Activated gamma-delta T cell treated with anti-CD3 and anti-CD28 coated beads, Interleukin-2, amount 50 U/mL, for 16 hours (primary cell): Measurements from ENCODE around the gene POU4F1.
"Not testable (repeated sequence)": the region's sequence is repeated elsewhere in the genome, so short reads cannot be mapped to it uniquely, and the experiment has no call there.

Experiments
- DNase-seq: peaks from one replicate; pipeline ENCODE4 v3.0.0-alpha.2; 2020; ENCODE audit warnings: low read depth

POU4F1 gene, protein sequence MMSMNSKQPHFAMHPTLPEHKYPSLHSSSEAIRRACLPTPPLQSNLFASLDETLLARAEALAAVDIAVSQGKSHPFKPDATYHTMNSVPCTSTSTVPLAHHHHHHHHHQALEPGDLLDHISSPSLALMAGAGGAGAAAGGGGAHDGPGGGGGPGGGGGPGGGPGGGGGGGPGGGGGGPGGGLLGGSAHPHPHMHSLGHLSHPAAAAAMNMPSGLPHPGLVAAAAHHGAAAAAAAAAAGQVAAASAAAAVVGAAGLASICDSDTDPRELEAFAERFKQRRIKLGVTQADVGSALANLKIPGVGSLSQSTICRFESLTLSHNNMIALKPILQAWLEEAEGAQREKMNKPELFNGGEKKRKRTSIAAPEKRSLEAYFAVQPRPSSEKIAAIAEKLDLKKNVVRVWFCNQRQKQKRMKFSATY

DNA sequence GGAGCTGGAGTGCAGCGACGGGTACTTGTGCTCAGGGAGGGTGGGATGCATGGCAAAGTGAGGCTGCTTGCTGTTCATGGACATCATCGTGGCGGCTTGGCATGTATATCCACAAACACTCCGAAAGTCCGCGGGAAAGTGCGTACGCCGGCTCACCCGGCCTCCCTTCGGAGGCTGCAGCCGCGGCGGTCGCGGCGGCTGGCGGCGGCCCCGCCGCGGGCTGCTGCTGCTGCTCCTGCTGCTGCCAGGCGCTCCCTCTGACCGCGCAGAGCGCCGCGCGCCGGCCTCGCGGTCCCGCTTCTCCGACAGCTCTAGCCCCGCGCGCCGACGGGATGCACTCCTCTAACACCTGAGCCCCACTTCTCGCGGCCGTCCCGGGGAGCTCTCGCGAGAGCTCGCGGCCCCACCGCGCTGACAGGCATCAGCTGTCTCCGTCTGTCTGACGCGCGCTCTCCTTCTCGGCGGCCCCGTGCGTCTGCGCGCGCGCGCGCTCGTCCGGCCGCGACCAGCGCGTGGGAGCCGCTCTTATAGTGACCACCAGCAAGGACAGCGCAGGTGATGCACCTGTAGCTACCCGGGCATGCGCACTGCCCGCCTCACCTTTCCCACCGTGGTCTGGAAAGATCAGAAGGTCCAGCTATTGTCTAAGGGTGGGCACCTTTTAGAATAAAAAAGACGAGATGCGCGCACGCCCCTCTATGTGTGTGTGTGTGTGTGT lies at the start of gene POU4F1:
POU4F1 (minus strand) TSS at position 313 of the 718 bp plus-strand sequence; CDS start at position 87, 226 bp downstream.
- no peak for DNase-seq

DNA sequence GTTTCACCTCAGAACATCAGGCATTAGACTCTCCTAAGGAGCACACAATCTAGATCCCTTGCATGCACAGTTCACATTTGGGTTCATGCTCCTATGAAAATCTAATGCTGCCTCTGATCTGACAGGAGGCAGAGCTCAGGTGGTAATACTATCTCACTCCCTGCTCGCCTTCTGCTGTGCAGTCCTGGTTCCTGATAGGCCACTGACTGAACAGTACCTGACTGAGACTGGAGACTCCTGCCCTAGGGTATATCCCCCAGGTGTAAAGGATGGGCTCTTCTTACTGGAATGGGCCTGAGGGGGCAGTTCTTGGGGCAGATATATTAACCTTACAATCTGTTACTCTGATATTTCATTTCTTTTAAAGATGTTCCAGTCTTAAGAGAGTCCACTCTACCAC lies 49.3 kb upstream of the POU4F1 start:
- no peak for DNase-seq

DNA sequence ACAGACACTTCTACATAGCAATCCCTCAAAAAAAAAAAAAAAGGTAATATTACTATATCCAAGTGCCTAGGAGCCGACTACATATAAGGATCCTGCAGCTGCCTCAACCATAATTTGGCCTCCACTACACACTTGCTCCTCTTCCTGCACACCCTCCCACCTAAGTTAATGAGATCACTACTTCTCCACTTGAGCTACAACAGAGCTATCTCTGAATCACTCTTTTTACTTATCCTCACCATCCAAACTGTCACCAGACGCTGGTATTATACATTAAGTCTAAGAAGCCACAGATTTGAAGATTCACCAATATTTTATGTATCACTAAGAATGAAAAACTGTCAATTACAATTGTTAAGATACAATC lies 47.3 kb upstream of the POU4F1 start:
- no peak for DNase-seq

DNA sequence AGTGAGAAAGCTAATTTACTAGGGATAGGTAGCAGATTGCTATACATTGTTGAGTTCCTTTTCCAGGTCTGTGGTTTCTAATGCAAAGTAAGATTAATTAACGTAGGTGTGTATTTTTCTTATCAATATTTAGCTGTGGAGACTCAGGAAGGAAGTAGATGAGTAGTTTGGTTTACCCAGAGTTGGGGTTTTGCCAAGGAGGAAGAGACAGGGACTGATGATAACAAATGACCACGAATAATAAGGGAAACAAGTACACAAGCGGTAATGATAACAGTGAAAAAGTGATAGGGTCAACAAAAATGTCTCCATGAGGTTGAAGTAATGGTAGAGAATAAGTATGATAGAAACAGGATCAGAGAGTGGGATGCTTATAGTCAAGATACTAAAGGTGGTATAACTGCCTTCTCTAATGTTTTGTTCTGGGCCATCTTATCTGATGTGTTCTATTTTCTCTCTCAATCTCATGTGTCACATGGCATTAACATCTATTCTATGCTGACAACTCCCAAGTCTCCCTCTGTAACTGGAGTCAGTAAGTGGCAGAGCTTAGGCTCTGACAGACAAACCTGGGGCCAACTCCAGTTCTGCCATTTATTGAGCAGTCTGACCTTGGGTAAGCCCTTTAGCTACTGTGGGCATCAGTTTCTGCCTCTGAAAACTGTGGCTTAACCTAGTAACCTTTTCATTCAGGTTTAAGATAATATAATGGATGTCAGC lies 46.8 kb upstream of the POU4F1 start:
- DNase-seq = no peak

DNA sequence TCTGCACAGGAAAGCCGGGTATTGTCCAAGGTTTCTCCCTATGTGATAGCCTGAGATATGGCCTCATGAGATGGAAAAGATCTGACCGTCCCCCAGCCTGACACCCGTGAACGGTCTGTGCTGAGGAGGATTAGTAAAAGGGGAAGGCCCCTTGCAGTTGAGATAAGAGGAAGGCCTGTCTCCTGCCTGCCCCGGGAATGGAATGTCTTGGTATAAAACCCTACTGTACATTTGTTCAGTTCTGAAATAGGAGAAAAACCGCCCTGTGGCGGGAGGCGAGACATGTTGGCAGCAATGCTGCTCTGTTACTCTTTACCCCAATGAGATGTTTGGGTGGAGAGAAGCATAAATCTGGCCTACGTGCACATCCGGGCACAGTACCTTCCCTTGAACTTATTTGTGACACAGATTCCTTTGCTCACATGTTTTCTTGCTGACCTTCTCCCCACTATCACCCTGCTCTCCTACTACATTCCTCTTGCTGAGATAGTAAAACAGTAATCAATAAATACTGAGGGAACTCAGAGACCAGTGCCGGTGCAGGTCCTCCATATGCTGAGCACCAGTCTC lies 43.8 kb upstream of the POU4F1 start:
- not testable (repeated sequence) for DNase-seq

DNA sequence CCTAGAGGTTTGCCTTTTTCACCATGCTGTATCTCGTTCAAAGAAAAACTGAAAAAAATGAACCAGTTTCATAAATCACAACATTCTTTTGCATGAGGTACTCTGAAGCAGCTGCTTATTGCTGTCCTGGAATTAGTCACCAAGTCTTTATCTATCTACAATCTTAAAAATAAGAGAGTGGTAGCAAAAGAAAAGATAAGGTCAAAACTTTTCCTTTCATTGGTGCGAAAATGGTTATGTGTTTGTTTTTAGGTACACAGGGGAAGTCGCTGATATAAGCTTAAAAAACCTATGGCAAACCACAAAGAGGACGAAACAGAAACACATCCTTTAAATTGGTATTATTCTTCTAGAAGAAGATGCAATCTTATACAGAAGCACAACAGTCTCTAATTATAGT lies 34.9 kb upstream of the POU4F1 start:
- DNase-seq = no peak

DNA sequence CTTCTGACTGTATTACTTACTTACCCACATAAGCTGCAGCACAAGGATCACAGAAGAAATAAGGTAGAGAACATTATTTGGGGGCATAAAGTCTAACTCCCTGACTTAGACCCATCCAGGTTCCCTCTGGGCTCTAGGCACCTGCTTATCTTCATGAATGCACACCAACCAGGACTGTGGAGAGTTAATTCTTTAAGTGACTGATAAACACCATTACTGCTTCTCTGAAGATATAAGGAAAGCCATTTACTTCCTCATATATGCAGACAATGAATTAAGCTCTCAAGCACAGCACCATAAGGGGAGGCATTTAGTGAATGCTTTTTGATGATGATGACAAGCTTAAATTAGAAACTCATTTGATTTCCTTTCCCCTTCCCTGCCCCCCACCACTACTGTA lies 33.1 kb upstream of the POU4F1 start:
- no peak for DNase-seq

DNA sequence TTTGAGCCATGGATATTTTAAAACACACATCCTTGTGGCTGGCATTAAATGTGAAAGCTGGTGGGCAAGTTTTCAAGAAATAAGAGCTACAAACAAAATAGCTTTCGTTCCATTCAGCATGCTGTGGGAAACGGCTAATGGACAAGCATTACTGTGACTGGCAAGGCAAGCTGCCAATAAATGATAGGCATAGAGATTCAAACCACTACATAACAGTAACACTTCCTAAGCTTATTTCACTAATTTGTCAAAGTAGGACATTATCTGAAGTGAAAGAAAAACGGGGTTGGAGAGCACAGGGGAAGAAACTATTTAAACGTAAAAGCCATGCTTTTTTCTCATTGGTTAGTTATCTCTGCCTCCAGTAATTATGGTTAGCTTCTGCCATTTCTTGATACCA lies 29.6 kb upstream of the POU4F1 start:
- DNase-seq = no peak

DNA sequence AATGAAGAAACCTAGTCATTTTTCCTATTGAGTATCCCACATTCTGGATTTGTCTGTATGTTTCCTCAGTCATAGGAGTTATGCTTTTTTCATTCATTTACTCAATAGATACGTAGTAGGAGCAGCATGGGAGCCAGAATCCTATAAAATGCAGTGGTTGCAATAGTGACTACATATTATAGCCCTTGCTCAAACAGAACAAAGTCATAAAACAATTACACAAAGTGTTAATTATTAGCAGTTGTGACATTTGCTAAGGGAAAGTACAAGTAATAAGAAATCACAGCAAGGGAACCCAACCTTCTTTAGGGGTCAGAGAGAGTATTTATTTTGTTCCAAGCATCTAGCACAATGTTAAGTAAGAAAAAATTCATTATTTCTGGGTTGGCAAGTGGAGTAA lies 27.7 kb upstream of the POU4F1 start:
- DNase-seq = no peak

DNA sequence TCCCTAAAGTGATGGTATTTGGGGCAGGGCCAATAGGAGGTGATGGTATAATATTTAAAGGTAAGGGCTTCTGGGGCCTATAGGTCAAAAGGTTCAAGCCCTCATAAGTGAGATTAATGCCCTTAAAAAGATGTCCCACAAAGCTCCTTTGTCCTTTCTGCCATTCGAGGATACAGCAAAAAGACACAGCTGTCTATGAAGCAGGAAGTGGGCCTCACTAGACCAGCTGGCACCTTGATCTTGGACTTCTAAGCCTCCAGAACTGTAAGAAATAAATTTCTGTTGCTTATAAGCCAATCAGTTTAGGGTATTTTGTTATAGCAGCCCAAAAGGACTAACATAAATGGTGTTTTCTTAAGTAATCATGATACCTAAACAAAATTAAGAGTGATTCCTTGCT lies 27.2 kb upstream of the POU4F1 start:
- no peak for DNase-seq

DNA sequence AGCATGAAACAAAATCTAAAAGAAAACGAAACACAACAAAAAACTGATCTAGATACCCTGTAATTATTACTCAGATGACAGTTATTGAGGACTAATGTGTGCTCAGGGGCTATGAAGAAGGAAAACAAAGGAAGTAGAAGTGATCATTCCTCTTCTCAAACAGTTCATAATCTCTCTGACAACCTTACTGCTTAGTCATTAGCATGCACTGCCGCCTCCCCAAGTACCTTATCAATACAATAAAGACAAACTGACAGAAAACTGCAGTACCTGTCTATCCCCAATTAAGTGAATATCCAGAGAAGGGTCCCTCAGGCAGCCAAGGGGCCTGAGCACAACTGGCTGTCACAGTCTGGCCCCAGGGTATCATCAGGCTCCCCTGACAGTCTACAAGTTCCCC lies 22.0 kb upstream of the POU4F1 start:
- DNase-seq = no peak

DNA sequence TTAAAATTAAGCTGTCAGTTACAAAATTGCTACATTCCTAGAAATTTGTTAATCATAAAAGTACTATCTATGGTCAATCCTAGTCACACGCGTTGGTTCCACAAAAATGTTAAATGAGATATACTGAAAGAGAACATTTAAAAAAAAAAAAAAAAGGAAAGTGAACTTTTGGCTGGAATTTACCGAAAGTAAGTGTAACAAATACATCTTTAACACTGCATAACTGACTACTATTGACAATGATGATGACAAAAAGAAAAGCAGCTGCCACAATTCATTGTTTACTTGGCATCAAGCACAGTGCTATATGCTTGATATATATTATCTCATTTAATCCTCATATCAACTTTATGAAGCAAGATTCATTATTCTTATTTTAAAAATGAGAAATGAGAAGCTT lies 19.8 kb upstream of the POU4F1 start:
- DNase-seq = no peak

DNA sequence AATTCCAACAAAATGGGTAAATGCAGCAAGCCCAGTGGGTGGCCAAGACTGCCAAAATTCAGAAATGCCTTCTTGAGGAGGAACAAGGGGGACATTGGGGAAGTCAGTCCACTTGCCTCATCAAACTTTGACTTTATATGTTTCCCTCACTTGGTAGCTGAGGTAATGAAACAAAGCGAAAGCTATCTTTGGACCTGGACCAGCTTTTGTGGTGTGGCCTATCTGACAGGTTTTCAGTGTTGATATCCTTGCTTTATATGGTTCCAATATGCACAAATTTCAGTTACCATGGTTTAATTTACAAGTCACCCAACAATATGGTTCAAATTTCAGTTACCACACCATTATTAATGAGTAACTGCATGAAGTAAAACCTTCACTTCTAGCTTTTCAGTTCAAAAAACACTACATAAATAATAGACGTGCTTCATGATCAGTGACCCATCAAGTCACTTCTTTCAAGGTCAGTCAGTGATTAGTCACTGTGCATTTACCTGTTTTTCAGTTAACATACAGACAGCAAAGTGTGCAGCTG lies 17.7 kb upstream of the POU4F1 start:
- DNase-seq = no peak

DNA sequence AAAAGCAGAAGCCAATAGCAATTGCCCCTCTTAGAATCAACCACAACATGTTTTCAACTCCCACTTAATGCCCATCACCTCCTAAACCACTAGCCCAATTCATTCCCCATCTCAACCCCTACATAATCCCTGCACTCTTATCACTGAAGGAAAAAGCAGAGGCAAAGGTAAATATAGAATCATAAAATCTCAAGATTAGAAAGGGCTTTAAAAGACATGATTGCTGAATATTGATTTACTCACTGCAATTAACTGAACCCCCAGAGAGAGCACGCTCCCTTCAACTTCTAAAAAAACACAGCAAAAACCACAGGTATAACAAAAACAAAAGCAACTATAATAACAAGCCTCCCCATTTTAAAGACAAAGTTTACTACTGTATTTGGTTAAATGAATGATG lies 15.1 kb upstream of the POU4F1 start:
- no peak for DNase-seq

DNA sequence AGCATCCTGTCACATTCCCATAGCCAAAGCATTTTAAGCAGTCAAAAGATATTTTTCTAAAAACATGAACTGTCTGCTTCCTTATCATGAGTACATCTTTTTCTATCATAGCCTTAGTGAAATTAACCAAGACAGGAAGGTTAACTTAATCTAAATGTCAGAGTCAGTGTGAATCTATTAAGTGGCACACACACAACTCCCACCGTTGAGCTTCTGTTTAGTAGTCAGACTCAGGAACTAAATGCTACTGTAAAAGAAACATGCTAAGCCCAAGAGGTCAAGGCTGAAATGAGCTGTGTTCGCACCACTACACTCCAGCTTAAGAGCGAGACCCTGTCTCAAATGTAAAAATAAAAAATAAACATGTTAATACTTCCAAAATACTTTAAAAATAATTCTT lies 7.7 kb upstream of the POU4F1 start:
- DNase-seq = no peak

DNA sequence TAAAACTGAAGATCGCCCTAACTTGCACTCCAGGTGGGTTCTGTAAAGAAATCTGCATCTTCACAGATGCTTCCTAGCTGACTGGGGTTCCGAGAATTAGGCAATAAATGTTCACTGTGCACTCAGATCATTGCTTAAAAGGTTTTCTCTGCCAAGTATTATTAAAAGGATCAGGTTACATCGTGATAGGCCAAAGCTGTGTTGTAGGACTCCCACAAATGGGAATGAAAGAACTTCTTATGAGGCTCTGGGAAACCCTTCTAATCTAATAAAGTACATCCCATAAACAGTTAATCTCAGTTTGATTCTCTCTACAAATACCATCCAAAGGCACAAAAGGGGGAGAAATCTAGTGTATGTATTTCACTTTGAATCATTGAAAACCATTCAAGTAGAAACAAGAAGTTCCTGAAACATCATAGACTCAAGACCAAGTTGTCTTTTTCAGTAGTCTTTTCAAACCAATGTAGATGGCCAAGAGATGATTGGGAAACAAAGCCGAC lies 7.1 kb upstream of the POU4F1 start:
- no peak for DNase-seq

DNA sequence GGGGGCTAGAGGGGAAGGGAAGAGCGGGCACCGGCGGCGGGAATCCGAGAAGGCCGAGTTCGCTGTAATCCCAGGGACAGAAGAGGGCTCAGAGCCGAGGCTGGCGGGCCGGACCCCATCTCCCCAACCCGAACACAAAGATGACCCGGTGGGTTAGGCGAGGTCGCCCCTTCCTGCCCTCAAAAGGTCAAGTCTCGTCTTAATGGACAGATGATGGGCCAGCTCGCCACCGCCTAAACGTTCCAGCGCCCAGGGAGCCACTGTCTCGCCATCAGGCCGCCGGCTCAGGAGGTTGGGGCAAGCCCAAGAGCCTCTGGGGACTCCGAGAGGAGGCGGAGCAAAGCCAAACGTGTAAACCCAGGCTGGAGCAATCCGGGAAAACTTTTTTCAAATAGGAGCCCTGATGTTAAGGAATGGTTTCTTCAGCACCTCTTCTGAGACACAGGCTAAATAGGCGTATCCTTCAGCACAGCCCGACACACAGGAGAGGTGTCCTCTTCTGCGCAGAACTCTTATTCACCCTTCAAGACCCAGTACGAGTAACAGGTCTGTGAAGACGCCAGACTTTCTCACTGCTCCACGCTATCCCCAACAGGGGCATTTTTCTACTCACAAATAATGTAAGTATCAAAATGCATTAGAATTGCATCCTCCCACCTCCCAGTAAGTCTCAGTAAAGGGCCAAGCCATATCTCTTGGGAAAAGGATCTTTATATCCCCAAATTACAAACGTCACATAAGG lies 6.3 kb upstream of the POU4F1 start:
- DNase-seq = no peak

DNA sequence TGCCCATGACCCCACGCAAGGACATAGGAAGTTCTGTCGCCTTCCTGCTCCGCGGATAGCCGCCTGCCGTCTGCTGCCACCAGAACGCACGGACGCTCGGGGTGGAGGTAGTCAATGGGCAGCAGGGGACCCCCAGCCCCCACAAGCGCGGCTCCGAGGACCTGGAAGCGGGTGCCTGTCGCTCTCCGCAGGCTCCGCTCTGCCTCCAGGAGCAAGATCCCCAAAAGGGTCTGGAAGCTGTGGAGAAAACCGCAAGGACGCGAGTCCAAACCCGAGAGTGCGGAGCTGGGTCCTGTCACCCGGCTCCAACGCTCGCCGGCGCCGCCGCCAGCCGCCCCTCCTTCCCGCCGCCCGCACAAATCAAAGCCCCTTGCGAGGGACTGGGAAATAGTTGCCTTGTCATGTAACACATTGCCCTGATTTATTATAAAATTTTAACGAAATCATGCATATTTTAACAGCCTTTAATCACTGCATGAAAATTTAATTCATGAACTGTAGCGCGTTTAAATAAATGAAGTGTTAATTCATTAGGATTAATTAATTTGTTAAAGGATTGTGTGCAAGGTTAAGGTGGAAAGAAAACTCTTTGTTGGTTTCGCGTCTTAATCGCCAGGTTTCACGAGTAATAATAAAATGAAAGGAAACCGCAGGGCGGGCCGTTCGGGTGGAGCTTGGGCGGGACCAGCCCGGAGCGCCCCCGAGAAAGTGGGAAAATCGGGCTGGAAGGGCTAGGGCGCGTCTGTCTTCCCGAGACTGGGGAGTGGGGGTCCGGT lies 5.5 kb upstream of the POU4F1 start:
- no peak for DNase-seq

DNA sequence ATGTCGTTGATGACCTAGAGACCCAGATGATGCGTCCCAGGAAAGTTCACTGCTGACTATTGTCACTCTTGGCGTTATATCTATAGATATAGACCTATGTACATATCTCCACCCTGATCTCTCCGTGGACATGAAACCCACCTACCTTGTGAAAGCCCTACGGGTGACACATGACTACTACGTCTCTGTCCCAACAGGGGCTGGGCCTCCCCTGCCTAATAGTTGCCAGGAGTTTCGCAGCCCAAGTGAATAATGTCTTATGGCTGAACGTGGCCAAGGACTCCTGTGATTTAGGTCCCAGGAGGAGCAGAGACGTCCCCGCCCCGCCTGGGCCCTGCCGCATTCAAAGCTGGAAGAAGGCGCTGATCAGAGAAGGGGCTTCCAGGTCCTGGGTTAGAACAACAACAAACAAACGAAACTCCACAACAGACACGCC lies 4.9 kb upstream of the POU4F1 start:
- DNase-seq = no peak

DNA sequence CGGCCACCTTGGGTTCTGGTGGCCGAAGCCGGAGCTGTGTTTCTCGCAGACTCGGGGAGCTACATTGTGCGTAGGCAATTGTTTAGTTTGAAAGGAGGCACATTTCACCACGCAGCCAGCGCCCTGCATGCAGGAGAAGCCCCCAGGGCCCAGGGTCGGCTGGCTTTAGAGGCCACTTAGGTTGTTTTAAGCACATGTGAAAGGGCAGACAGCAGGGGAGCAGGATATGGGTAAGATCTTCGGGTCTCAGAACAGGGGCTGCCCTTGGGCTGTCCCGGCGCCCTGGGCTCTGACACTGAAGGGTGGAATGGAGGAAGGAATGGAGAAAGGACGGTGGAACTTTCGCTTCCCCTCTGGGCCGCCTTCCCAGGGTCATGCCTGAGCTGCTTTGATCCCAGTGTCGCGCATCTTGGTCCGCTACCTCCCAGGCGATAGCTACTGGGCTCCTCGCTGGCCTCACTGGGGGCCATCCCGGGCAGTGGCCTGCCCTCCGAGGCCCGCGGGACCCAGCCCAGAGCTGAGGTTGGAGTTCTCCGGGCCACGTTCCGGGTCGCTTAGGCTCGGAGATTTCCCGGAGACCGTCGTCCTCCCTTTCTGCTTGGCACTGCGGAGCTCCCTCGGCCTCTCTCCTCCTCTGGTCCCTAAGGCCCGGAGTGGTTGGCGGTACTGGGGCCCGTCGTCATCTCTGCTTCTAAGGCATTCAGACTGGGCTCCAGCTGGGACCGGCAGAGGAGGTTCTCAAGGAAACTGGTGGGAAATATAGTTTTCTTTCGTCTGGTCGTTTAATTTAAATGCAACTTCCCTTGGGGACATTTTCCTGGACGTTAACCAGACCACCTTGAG lies 4.3 kb upstream of the POU4F1 start:
- DNase-seq = no peak
